H54 (cell line): ENCODE data around the gene FZD4.
"Not testable (repeated sequence)": the region's sequence is repeated elsewhere in the genome, so short reads cannot be mapped to it uniquely, and the experiment has no call there.

Experiments used
- DNase-seq: peaks from one replicate; pipeline ENCODE4 v3.0.0; 2011; ENCODE audit warnings: low spot score, mixed read lengths; ENCODE audit not compliant: insufficient read length
- FAIRE-seq: peaks from 3 replicates; lab custom pipeline; 2011; peaks lifted over from hg19 to GRCh38; lab: Jason Lieb, UNC
- POLR2A ChIP-seq: IDR thresholded peaks from 2 replicates; pipeline ENCODE4 v1.6.1; 2011; ENCODE audit warnings: low read depth, mild to moderate bottlenecking, low read length

Gene FZD4

GRCh38 chr11:86955361-86956120 lies at the start of gene FZD4:
TSS of gene FZD4 (minus strand) at chr11:86955395. CDS start at chr11:86955085, 310 bp downstream.
- DNase-seq (peak; percentile 67), FAIRE-seq (no peak)
- no peak for TF ChIP-seq POLR2A

GRCh38 chr11:87004281-87004680 lies 49.1 kb upstream of the FZD4 start:
- not testable (repeated sequence) for DNase-seq, FAIRE-seq

- DNase-seq, result no peak
- FAIRE-seq, result no peak
- no peak for TF ChIP-seq POLR2A
Observed at GRCh38 chr11:87002918-87003317, 47.7 kb upstream of the FZD4 start.

- no peak for FAIRE-seq
- TF ChIP-seq POLR2A, result no peak
- no peak for DNase-seq
Observed at GRCh38 chr11:86999859-87000753, 44.9 kb upstream of the FZD4 start.

- TF ChIP-seq POLR2A, result no peak
- no peak for DNase-seq
- no peak for FAIRE-seq
Observed at GRCh38 chr11:86999388-86999787, 44.2 kb upstream of the FZD4 start.

GRCh38 chr11:86996953-86997570 lies 41.9 kb upstream of the FZD4 start:
- DNase-seq, result no peak
- no peak for TF ChIP-seq POLR2A
- no peak for FAIRE-seq

GRCh38 chr11:86993031-86993430 lies 37.8 kb upstream of the FZD4 start:
- DNase-seq (no peak), FAIRE-seq (no peak)
- no peak for TF ChIP-seq POLR2A

GRCh38 chr11:86992340-86992739 lies 37.1 kb upstream of the FZD4 start:
- not testable (repeated sequence) for FAIRE-seq, DNase-seq

GRCh38 chr11:86991341-86991740 lies 36.1 kb upstream of the FZD4 start:
- DNase-seq (no peak), FAIRE-seq (no peak)
- no peak for TF ChIP-seq POLR2A

- no peak for FAIRE-seq
Observed at GRCh38 chr11:86990515-86990914, 35.3 kb upstream of the FZD4 start.

GRCh38 chr11:86990031-86990430 lies 34.8 kb upstream of the FZD4 start:
- no peak for FAIRE-seq
- no peak for TF ChIP-seq POLR2A
- no peak for DNase-seq

More at GRCh38 chr11:86990515-86990914, 35.3 kb upstream of the FZD4 start:
- no peak for TF ChIP-seq POLR2A
- peak; percentile 17 for DNase-seq

- no peak for TF ChIP-seq POLR2A
- FAIRE-seq (no peak), DNase-seq (no peak)
Observed at GRCh38 chr11:86988351-86988881, 33.2 kb upstream of the FZD4 start.

GRCh38 chr11:86987679-86988078 lies 32.5 kb upstream of the FZD4 start:
- TF ChIP-seq POLR2A, result no peak
- FAIRE-seq, result no peak
- no peak for DNase-seq

GRCh38 chr11:86984701-86985100 lies 29.5 kb upstream of the FZD4 start:
- DNase-seq (no peak), FAIRE-seq (no peak)
- TF ChIP-seq POLR2A, result no peak
